ENCODE measurements around the gene GK. TPM values are rescaled to one million over a fixed set of nuclear protein-coding genes. Genes with fewer than 3 reads are reported as not detected.

Gene GK
- total RNA-seq (2014; rRNA removed; shearing (Covaris generic)) (10.4 and 11.8 TPM in 2 replicates), polyA plus RNA-seq (2016; fragmentation: Nextera tagmentation; extraction: Ambion mirVana) (15.2 and 16.9 TPM in 2 replicates)

- DNase-seq: peak; percentile 46
- no peaks in the 10 kb centered on the region for H3K9me3 ChIP-seq (ENCODE audit: low read depth)
- peak within 1 kb of the TSS; percentile 97 for H3K9ac ChIP-seq
- no peaks in the 10 kb centered on the region for H3K27me3 ChIP-seq (replicated peaks; ENCODE audit: insufficient read depth)
- WGBS, 2 experiments (ENCODE audit: low coverage in 1 of 2, low lambda C conversion rate in 2 of 2, missing lambda C conversion rate in 2 of 2): 1% methylated on average over 20 to 21 of the region's 53 CpGs
- H3K79me2 ChIP-seq (ENCODE audit: insufficient read depth): peaks cover 7% of the 10 kb centered on the region
- H3F3A ChIP-seq (ENCODE audit: insufficient read depth): 0 out of 2 replicates have a peak, but pooled peaks cover 9% of the 10 kb centered on the region
- H2AFZ ChIP-seq: peak within 1 kb of the TSS; percentile 94
- no peaks in the 10 kb centered on the region for H3K9me2 ChIP-seq (ENCODE audit: insufficient read depth)
- peaks cover 23% of the 10 kb centered on the region for H3K4me1 ChIP-seq (ENCODE audit: insufficient read depth)
- H3K27ac ChIP-seq: peak within 1 kb of the TSS; percentile 87
- no peaks in the 10 kb centered on the region for H4K20me1 ChIP-seq (ENCODE audit: insufficient read depth)
- in situ Hi-C loops (cut with MboI): no loop called here
- peak within 1 kb of the TSS; percentile 80 for H3K4me2 ChIP-seq (ENCODE audit: unreplicated experiment)
- H3K36me3 ChIP-seq (ENCODE audit: low read depth): no peaks in the 10 kb centered on the region
- H3K4me3 ChIP-seq: peak within 1 kb of the TSS; percentile 84
- TF ChIP-seq EZH2phosphoT487 (IDR thresholded peaks at IDR 0.05; ENCODE audit: insufficient read depth, low read depth) (no peak), EZH2 (IDR thresholded peaks at IDR 0.05; ENCODE audit: insufficient read depth, poor library complexity, severe bottlenecking) (no peak)
Observed at GRCh38 chrX:30653415-30654131, at the start of gene GK. Gene GK (plus strand): TSS chrX:30653423. CDS start chrX:30653538, 115 bp downstream.

DNA sequence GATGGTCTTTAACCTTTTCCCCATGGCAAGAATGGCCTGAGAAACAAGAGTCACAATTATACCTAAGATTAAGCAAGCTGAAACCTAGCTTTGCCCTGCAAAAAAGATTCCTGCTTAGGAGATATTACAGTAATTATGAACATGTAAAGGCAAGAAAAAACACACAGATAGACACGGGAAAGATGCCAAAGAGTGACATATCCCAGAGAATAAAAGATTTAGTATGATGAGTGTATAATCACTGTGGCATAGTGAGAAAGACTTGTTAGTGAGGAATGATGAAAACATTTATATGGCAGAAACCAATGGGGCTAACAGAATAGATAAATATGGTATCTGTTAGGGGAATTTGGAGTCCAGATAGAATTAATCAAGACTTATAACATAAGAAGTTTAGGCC, 46.1 kb upstream of the GK start:
- Histone ChIP-seq H3K79me2 (ENCODE audit: insufficient read depth) (no peaks in the 10 kb centered on the region), H3F3A (ENCODE audit: insufficient read depth) (peaks cover 12% of the 10 kb centered on the region; the same call in 1 of the 2 replicates), H3K27ac (no peak overlapping the region), H3K9ac (no peak overlapping the region), H3K9me3 (ENCODE audit: low read depth) (no peaks in the 10 kb centered on the region), H3K36me3 (ENCODE audit: low read depth) (no peaks in the 10 kb centered on the region), H3K4me1 (ENCODE audit: insufficient read depth) (0 out of 2 replicates have a peak, but pooled peaks cover 11% of the 10 kb centered on the region), H4K20me1 (ENCODE audit: insufficient read depth) (no peaks in the 10 kb centered on the region), H3K9me2 (ENCODE audit: insufficient read depth) (no peaks in the 10 kb centered on the region), H3K27me3 (replicated peaks; ENCODE audit: insufficient read depth) (no peaks in the 10 kb centered on the region), H2AFZ (no peak overlapping the region), H3K4me3 (no peak overlapping the region), H3K4me2 (ENCODE audit: unreplicated experiment) (no peak overlapping the region)
- in situ Hi-C loops (cut with MboI): no loop called here
- WGBS, 2 experiments (ENCODE audit: low coverage in 1 of 2, low lambda C conversion rate in 2 of 2, missing lambda C conversion rate in 2 of 2): 4 to 13% methylated on average over 1 of the region's 1 CpG
- TF ChIP-seq EZH2 (IDR thresholded peaks at IDR 0.05; ENCODE audit: insufficient read depth, poor library complexity, severe bottlenecking) (no peak), EZH2phosphoT487 (IDR thresholded peaks at IDR 0.05; ENCODE audit: insufficient read depth, low read depth) (no peak)
- no peak for DNase-seq

GRCh38 chrX:30610026-30610425, 43.2 kb upstream of the GK start:
- no peaks in the 10 kb centered on the region for H3K9me3 ChIP-seq (ENCODE audit: low read depth)
- peak; percentile 58 for DNase-seq
- peaks cover 15% of the 10 kb centered on the region; the same call in 1 of the 2 replicates for H3F3A ChIP-seq (ENCODE audit: insufficient read depth)
- H3K4me2 ChIP-seq (ENCODE audit: unreplicated experiment): no peak overlapping the region
- no peaks in the 10 kb centered on the region for H4K20me1 ChIP-seq (ENCODE audit: insufficient read depth)
- H3K4me3 ChIP-seq: no peak overlapping the region
- 0 out of 2 replicates have a peak, but pooled peaks cover 14% of the 10 kb centered on the region for H3K4me1 ChIP-seq (ENCODE audit: insufficient read depth)
- H3K79me2 ChIP-seq (ENCODE audit: insufficient read depth): no peaks in the 10 kb centered on the region
- H3K9me2 ChIP-seq (ENCODE audit: insufficient read depth): no peaks in the 10 kb centered on the region
- H2AFZ ChIP-seq: peak overlapping the region; percentile 45; the same call in 1 of the 2 replicates
- TF ChIP-seq EZH2phosphoT487 (IDR thresholded peaks at IDR 0.05; ENCODE audit: insufficient read depth, low read depth) (no peak), EZH2 (IDR thresholded peaks at IDR 0.05; ENCODE audit: insufficient read depth, poor library complexity, severe bottlenecking) (no peak)
- peak overlapping the region; percentile 25; the same call in 1 of the 2 replicates for H3K9ac ChIP-seq
- WGBS, 2 experiments (ENCODE audit: low coverage in 1 of 2, low lambda C conversion rate in 2 of 2, missing lambda C conversion rate in 2 of 2): 3 to 11% methylated on average over 1 to 2 of the region's 2 CpGs
- peak overlapping the region; percentile 49 for H3K27ac ChIP-seq
- in situ Hi-C loops (cut with MboI): no loop called here
- no peaks in the 10 kb centered on the region for H3K27me3 ChIP-seq (replicated peaks; ENCODE audit: insufficient read depth)
- no peaks in the 10 kb centered on the region for H3K36me3 ChIP-seq (ENCODE audit: low read depth)

DNA sequence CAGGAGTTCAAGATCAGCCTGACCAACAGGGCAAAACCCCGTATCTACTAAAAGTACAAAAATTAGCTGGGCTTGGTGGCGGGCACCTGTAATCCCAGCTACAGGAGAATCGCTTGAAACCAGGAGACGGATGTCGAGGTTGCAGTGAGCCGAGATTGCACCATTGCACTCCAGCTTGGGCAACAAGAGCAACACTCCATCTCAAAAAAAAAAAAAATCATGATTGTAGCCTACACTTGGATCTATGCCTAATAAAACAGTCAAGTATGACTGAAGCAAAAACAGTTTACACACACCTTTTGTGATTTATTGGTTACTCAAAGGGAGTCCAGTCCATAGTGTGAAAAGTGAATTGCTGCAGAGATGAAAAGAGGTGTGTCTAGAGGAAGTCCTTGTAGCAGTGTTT, 41.0 kb upstream of the GK start:
- 100% methylated on average over 5 of the region's 6 CpGs; no CpG with 5 or more reads in 1 of the 2 experiments for WGBS, 2 experiments (ENCODE audit: low coverage in 1 of 2, low lambda C conversion rate in 2 of 2, missing lambda C conversion rate in 2 of 2)
- in situ Hi-C loops (cut with MboI): no loop called here
- Histone ChIP-seq H3K9me2 (ENCODE audit: insufficient read depth) (no peaks in the 10 kb centered on the region), H3F3A (ENCODE audit: insufficient read depth) (peaks cover 16% of the 10 kb centered on the region; the same call in 1 of the 2 replicates), H3K79me2 (ENCODE audit: insufficient read depth) (no peaks in the 10 kb centered on the region), H3K27me3 (replicated peaks; ENCODE audit: insufficient read depth) (no peaks in the 10 kb centered on the region), H3K4me2 (ENCODE audit: unreplicated experiment) (no peak overlapping the region), H2AFZ (no peak overlapping the region), H3K4me3 (no peak overlapping the region), H3K27ac (no peak overlapping the region), H3K4me1 (ENCODE audit: insufficient read depth) (peaks cover 19% of the 10 kb centered on the region; the same call in 1 of the 2 replicates), H3K9ac (no peak overlapping the region), H3K36me3 (ENCODE audit: low read depth) (no peaks in the 10 kb centered on the region), H3K9me3 (ENCODE audit: low read depth) (no peaks in the 10 kb centered on the region), H4K20me1 (ENCODE audit: insufficient read depth) (no peaks in the 10 kb centered on the region)
- TF ChIP-seq EZH2 (IDR thresholded peaks at IDR 0.05; ENCODE audit: insufficient read depth, poor library complexity, severe bottlenecking): no peak
- no peak for TF ChIP-seq EZH2phosphoT487 (IDR thresholded peaks at IDR 0.05; ENCODE audit: insufficient read depth, low read depth)
- no peak for DNase-seq

Measured in GM23248 (cell line).